HepG2 (cell line): ENCODE results near the gene ADAMTS12. TPM values are rescaled to one million over a fixed set of nuclear protein-coding genes. Genes with fewer than 3 reads are reported as not detected.

Experiments used
- ATAC-seq: fragments of 200-7000 bp; cut with Tn5 transposase; 3 replicates; pipeline ENCODE4 v1.9.1; 2020; ENCODE audit warnings: mild to moderate bottlenecking, moderate library complexity
- BruUV-seq: library from RNA; stranded (reverse); fragments of 400-500 nt; replicated peaks from 2 replicates; lab custom pipeline; 2021; lab: Mats Ljungman, UMichigan
- CTCF ChIA-PET: fragments of 300-600 bp; formaldehyde crosslinking; extraction: SDS; loops from one replicate; lab custom pipeline; 2021; ENCODE audit warnings: low total read pairs, inconsistent platforms, low intra/inter-chr PET ratio; lab: Yijun Ruan, JAX
- POLR2A ChIA-PET: fragments of 350-600 bp; sonication (Branson Sonifier 250); formaldehyde crosslinking; loops from one replicate; lab custom pipeline; 2020; ENCODE audit warnings: antibody characterized with exemption, inconsistent platforms; lab: Yijun Ruan, JAX
- DNase-seq: peaks from one replicate; pipeline ENCODE4 v3.0.0-alpha.2; 2015; ENCODE audit warnings: low spot score
- FAIRE-seq: peaks from 3 replicates; lab custom pipeline; 2011; peaks lifted over from hg19 to GRCh38; lab: Jason Lieb, UNC
- H2AFZ ChIP-seq: one replicate; pipeline ENCODE4 v1.6.1; 2011; ENCODE audit warnings: low read length, inconsistent platforms
- H3K27ac ChIP-seq: fragments of 300-600 bp; 3 replicates; pipeline ENCODE4 v1.8.0; 2011; ENCODE audit warnings: mixed run types, mild to moderate bottlenecking, mixed read lengths, low read length, inconsistent platforms; ENCODE audit not compliant: insufficient read depth; ENCODE audit errors: extremely low read length
- H3K27me3 ChIP-seq, 2 experiments: fragments of 200-600 bp in 1 of 2; 2 replicates in 1 of 2; 3 replicates in 1 of 2; pipeline versions ENCODE4 v1.6.0 to v1.8.0; 2011; ENCODE audit warnings: low read length in 2 of 2, mild to moderate bottlenecking in 2 of 2, moderate library complexity in 2 of 2, inconsistent platforms in 1 of 2; ENCODE audit not compliant: insufficient read depth in 2 of 2, control insufficient read depth in 1 of 2
- H3K36me3 ChIP-seq, 2 experiments: fragments of 200-600 bp in 1 of 2; replicated peaks in 1 of 2; 2 replicates in 1 of 2; 3 replicates in 1 of 2; pipeline versions ENCODE4 v1.5.1 to v1.8.0; 2011; ENCODE audit warnings: low read length in 2 of 2, inconsistent platforms in 1 of 2; ENCODE audit not compliant: insufficient read depth in 2 of 2, control insufficient read depth in 1 of 2
- H3K4me1 ChIP-seq: 2 replicates; pipeline ENCODE4 v1.5.1; 2012; ENCODE audit warnings: low read length, inconsistent platforms; ENCODE audit not compliant: insufficient read depth
- H3K4me2 ChIP-seq: 2 replicates; pipeline ENCODE4 v1.6.0; 2011; ENCODE audit warnings: low read depth, low read length, inconsistent platforms
- H3K4me3 ChIP-seq, 3 experiments: fragments of 200-600 bp in 1 of 3; sonication (generic), shearing (Covaris generic) in 1 of 3; replicated peaks in 1 of 3; 2 replicates each; pipeline ENCODE4 v1.5.1; 2011 to 2016; ENCODE audit warnings: low read length in 3 of 3, inconsistent platforms in 2 of 3, low read depth in 2 of 3, mild to moderate bottlenecking in 2 of 3, control low read depth in 1 of 3, mixed read lengths in 1 of 3; ENCODE audit not compliant: insufficient read depth in 1 of 3
- H3K79me2 ChIP-seq: one replicate; pipeline ENCODE4 v1.6.1; 2011; ENCODE audit warnings: low read length, inconsistent platforms; ENCODE audit not compliant: insufficient read depth
- H3K9ac ChIP-seq: 2 replicates; pipeline ENCODE4 v1.6.0; 2011; ENCODE audit warnings: mild to moderate bottlenecking, low read depth, low read length, inconsistent platforms; ENCODE audit not compliant: insufficient read depth
- H3K9me3 ChIP-seq: 2 replicates; pipeline ENCODE4 v1.5.1; 2012; ENCODE audit warnings: mild to moderate bottlenecking, low read length
- H4K20me1 ChIP-seq: 2 replicates; pipeline ENCODE4 v1.6.0; 2011; ENCODE audit warnings: inconsistent platforms, mild to moderate bottlenecking, low read length, moderate library complexity; ENCODE audit not compliant: insufficient read depth
- ATM ChIP-seq: fragments of 450-650 bp; IDR thresholded peaks from 2 replicates; pipeline ENCODE4 v1.7.1; 2017; ENCODE audit warnings: mild to moderate bottlenecking, borderline replicate concordance
- CHD4 ChIP-seq: fragments of 200-600 bp; sonication (generic); IDR thresholded peaks from 2 replicates; pipeline ENCODE4 v1.7.0; 2017; ENCODE audit warnings: mild to moderate bottlenecking, low read length, borderline replicate concordance
- GLI4 ChIP-seq: sonication (generic); formaldehyde crosslinking; IDR thresholded peaks from 2 replicates; pipeline ENCODE4 v1.5.1; 2020; ENCODE audit warnings: missing genetic modification reagents, mild to moderate bottlenecking, moderate library complexity, borderline replicate concordance
- HMGA1 ChIP-seq: sonication (generic); formaldehyde crosslinking; conservative IDR thresholded peaks from 2 replicates; pipeline ENCODE4 v1.4.0; 2020; ENCODE audit warnings: missing genetic modification reagents
- HNRNPL ChIP-seq: fragments of 200-400 bp; formaldehyde crosslinking; IDR thresholded peaks from 2 replicates; pipeline ENCODE4 v1.6.1; 2017; ENCODE audit warnings: mild to moderate bottlenecking, low read depth, low read length
- MAFK ChIP-seq, 2 experiments: IDR thresholded peaks in 1 of 2; conservative IDR thresholded peaks in 1 of 2; 2 replicates each; pipeline ENCODE4 v1.6.1; 2011; ENCODE audit warnings: improper control_type of control experiment in 2 of 2, low read length in 2 of 2
- MED1 ChIP-seq: sonication (generic); formaldehyde crosslinking; IDR thresholded peaks from 2 replicates; pipeline ENCODE4 v1.4.0; 2020; ENCODE audit warnings: missing genetic modification reagents
- MEF2D ChIP-seq: sonication (generic); formaldehyde crosslinking; IDR thresholded peaks from 2 replicates; pipeline ENCODE4 v1.5.1; 2020; ENCODE audit warnings: mild to moderate bottlenecking, missing genetic modification reagents
- MLLT10 ChIP-seq: sonication (generic); formaldehyde crosslinking; IDR thresholded peaks from 2 replicates; pipeline ENCODE4 v1.4.0; 2020; ENCODE audit warnings: missing genetic modification reagents
- RARA ChIP-seq: IDR thresholded peaks from 2 replicates; pipeline ENCODE4 v1.6.1; 2016; ENCODE audit warnings: missing genetic modification reagents, missing compliant biosample characterization
- SALL1 ChIP-seq: sonication (generic); formaldehyde crosslinking; IDR thresholded peaks from 2 replicates; pipeline ENCODE4 v1.8.0; 2022; ENCODE audit warnings: mild to moderate bottlenecking, missing genetic modification reagents
- SP1 ChIP-seq, 2 experiments: fragments of 450-650 bp in 1 of 2; sonication (generic) in 1 of 2; formaldehyde crosslinking in 1 of 2; IDR thresholded peaks; 2 replicates each; pipeline versions ENCODE4 v1.4.0 to v1.6.1; 2016 to 2020; ENCODE audit warnings: missing genetic modification reagents in 1 of 2
- TBX2 ChIP-seq: sonication (generic); formaldehyde crosslinking; IDR thresholded peaks from 2 replicates; pipeline ENCODE4 v1.5.0; 2020; ENCODE audit warnings: missing genetic modification reagents, mild to moderate bottlenecking, borderline replicate concordance
- ZBTB49 ChIP-seq: sonication (generic); formaldehyde crosslinking; IDR thresholded peaks from 2 replicates; pipeline ENCODE4 v1.4.0; 2020; ENCODE audit warnings: missing genetic modification reagents, borderline replicate concordance
- ZNF460 ChIP-seq: sonication (generic); formaldehyde crosslinking; IDR thresholded peaks from 2 replicates; pipeline ENCODE4 v1.5.1; 2020; ENCODE audit warnings: missing genetic modification reagents, mild to moderate bottlenecking, borderline replicate concordance
- ZNF468 ChIP-seq: sonication (generic); formaldehyde crosslinking; IDR thresholded peaks from 2 replicates; pipeline ENCODE4 v1.8.0; 2022; ENCODE audit warnings: mild to moderate bottlenecking, moderate library complexity, missing genetic modification reagents
- ZNF501 ChIP-seq: sonication (generic); formaldehyde crosslinking; IDR thresholded peaks from 2 replicates; pipeline ENCODE4 v1.5.1; 2020; ENCODE audit warnings: mild to moderate bottlenecking, moderate library complexity, missing genetic modification reagents
- ZNF550 ChIP-seq: sonication (generic); formaldehyde crosslinking; IDR thresholded peaks from 2 replicates; pipeline ENCODE4 v1.4.0; 2020; ENCODE audit warnings: mild to moderate bottlenecking, missing genetic modification reagents, borderline replicate concordance
- ZNF564 ChIP-seq: sonication (generic); formaldehyde crosslinking; IDR thresholded peaks from 2 replicates; pipeline ENCODE4 v1.8.1; 2023; ENCODE audit warnings: mild to moderate bottlenecking, missing genetic modification reagents
- ZNF589 ChIP-seq: sonication (generic); formaldehyde crosslinking; conservative IDR thresholded peaks from 2 replicates; pipeline ENCODE4 v1.8.0; 2022; ENCODE audit warnings: mild to moderate bottlenecking, moderate library complexity, missing genetic modification reagents
- ZNF674 ChIP-seq: sonication (generic); formaldehyde crosslinking; IDR thresholded peaks from 2 replicates; pipeline ENCODE4 v1.5.0; 2020; ENCODE audit warnings: low read depth, mild to moderate bottlenecking, missing genetic modification reagents
- ZNF816 ChIP-seq: sonication (generic); formaldehyde crosslinking; IDR thresholded peaks from 2 replicates; pipeline ENCODE4 v1.8.0; 2022; ENCODE audit warnings: missing genetic modification reagents, mild to moderate bottlenecking, borderline replicate concordance
- WGBS: methylation state at CpG from one replicate; pipeline ENCODE4 v1.1.6; 2017; ENCODE audit warnings: low lambda C conversion rate; 5-methylcytosine and 5-hydroxymethylcytosine counted together
- in situ Hi-C: cut with HindIII; loops from 2 replicates; pipeline ENCODE4 v1.10.0; 2017; ENCODE audit warnings: low pct_unique_long_range_greater_than_20kb; ENCODE audit not compliant: extremely low pct_ligation_motif_present
- intact Hi-C: fragments of 100-400 bp; cut with micrococcal nuclease; formaldehyde crosslinking; loops from one replicate; pipeline ENCODE4 v1.10.0; 2022; ENCODE audit not compliant: unreplicated experiment
- polyA plus RNA-seq, 8 experiments: library from polyadenylated mRNA; depleted of rRNA in 3 of 8; stranded (reverse) in 7 of 8; unstranded in 1 of 8; fragments of >200 nt; fragmentation: Illumina TruSeq in 4 of 8; extraction: Trizol in 4 of 8; gene quantifications; 2 replicates each; pipeline versions ENCODE4 v1.2.1 to v1.2.3, GENCODE V29; 2011 to 2016; ENCODE audit warnings: low read depth in 4 of 8, missing spikeins in 1 of 8, mixed read lengths in 1 of 8; ENCODE audit not compliant: insufficient read depth in 1 of 8
- total RNA-seq, 5 experiments: library from RNA; depleted of rRNA; stranded (reverse); fragments of >200 nt; fragmentation: Illumina TruSeq; extraction: Trizol; gene quantifications; 2 replicates each; pipeline ENCODE4 v1.2.3, GENCODE V29; 2016; ENCODE audit warnings: low read depth in 1 of 5
- TF ChIP-seq, protein P1 (sequence below): sonication (generic); formaldehyde crosslinking; IDR thresholded peaks from 2 replicates; pipeline ENCODE4 v1.5.0; 2020; ENCODE audit warnings: missing genetic modification reagents, mild to moderate bottlenecking, borderline replicate concordance

Gene ADAMTS12
- total and polyA plus RNA-seq, 2 of the 13 experiments (the other 11 are each of a cell fraction or from before 2014, with no cell fraction given) = 0.03 TPM; not detected in 1

DNA sequence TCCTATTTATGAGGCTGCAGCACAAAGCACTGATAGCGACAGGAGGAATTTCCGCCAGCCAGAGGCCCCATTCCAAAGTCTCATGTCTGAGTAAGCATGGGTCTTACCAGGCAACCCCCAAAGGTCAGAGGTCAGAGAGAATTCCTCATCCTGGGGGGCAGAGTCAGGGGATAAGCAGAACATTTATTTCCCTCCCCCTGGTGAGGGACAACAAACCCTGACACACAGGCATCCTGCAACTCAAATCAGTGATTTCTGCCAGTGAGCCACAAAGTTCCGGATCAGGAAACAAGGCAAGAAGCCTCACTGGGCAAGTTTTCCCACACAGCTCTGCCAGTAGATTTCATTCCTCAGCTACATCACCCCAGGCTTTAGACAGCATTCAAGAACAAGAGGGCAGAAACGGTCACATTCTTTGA, 37.0 kb downstream of the ADAMTS12 start (continued):
- TF ChIP-seq MED1 (CRISPR knock-in tag) (0 out of 2 replicates have a peak, but pooled peaks have one; percentile 14), HMGA1 (no peak), MEF2D (CRISPR knock-in tag) (0 out of 2 replicates have a peak, but pooled peaks have one; percentile 55), GLI4 (no peak), ZNF816 (CRISPR knock-in tag) (no peak), SALL1 (CRISPR knock-in tag) (peak; percentile 59), RARA (peak; percentile 30; the same call in 1 of the 2 replicates)
- TF ChIP-seq, protein P1, sequence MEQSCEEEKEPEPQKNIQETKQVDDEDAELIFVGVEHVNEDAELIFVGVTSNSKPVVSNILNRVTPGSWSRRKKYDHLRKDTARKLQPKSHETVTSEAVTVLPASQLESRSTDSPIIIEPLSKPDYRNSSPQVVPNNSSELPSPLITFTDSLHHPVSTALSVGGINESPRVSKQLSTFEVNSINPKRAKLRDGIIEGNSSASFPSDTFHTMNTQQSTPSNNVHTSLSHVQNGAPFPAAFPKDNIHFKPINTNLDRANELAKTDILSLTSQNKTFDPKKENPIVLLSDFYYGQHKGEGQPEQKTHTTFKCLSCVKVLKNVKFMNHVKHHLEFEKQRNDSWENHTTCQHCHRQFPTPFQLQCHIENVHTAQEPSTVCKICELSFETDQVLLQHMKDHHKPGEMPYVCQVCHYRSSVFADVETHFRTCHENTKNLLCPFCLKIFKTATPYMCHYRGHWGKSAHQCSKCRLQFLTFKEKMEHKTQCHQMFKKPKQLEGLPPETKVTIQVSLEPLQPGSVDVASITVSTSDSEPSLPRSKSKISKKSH = no peak

GRCh38 chr5:33852837-33853236, 39.0 kb downstream of the ADAMTS12 start:
- H3K79me2 ChIP-seq = no peaks in the 10 kb centered on the region
- CTCF ChIA-PET = no interaction called here
- TF ChIP-seq MAFK (conservative IDR thresholded peaks at IDR 0.05 in 1 of 2, IDR thresholded peaks at IDR 0.05 in 1 of 2; ENCODE audit: low read length in 2 of 2) (no peak), CHD4 (no peak), ZNF460 (CRISPR knock-in tag) (no peak), MLLT10 (no peak), HNRNPL (no peak), ZNF501 (no peak), ATM (no peak), ZNF468 (CRISPR knock-in tag) (no peak), SP1 (IDR thresholded peaks at IDR 0.05) (no peak), SP1 (CRISPR knock-in tag; IDR thresholded peaks at IDR 0.05) (no peak), ZBTB49 (CRISPR knock-in tag) (no peak), ZNF564 (CRISPR knock-in tag) (no peak), ZNF589 (CRISPR knock-in tag) (no peak), ZNF674 (CRISPR knock-in tag) (no peak), TBX2 (CRISPR knock-in tag) (no peak), ZNF550 (no peak)

More at GRCh38 chr5:33852837-33853236, 39.0 kb downstream of the ADAMTS12 start:
- no peak overlapping the region for H3K4me2 ChIP-seq
- no TSS peak for BruUV-seq
- H3K9ac ChIP-seq = no peak overlapping the region
- intact Hi-C loops = no loop called here
- in situ Hi-C loops = no loop called here
- WGBS = 58% methylated on average over 3 of the region's 3 CpGs
- H3K4me3 ChIP-seq = no peak overlapping the region
- H3K27me3 ChIP-seq = no peaks in the 10 kb centered on the region
- no peaks in the 10 kb centered on the region for H3K9me3 ChIP-seq
- FAIRE-seq (no peak), ATAC-seq (no peak), DNase-seq (no peak)
- no peak overlapping the region for H3K27ac ChIP-seq
- H3K36me3 ChIP-seq = no peaks in the 10 kb centered on the region
- H4K20me1 ChIP-seq = no peaks in the 10 kb centered on the region
- POLR2A ChIA-PET = no interaction called here
- H2AFZ ChIP-seq = no peak overlapping the region
- peaks cover 29% of the 10 kb centered on the region for H3K4me1 ChIP-seq
